ENCODE data around the gene INPP4B.

DNA sequence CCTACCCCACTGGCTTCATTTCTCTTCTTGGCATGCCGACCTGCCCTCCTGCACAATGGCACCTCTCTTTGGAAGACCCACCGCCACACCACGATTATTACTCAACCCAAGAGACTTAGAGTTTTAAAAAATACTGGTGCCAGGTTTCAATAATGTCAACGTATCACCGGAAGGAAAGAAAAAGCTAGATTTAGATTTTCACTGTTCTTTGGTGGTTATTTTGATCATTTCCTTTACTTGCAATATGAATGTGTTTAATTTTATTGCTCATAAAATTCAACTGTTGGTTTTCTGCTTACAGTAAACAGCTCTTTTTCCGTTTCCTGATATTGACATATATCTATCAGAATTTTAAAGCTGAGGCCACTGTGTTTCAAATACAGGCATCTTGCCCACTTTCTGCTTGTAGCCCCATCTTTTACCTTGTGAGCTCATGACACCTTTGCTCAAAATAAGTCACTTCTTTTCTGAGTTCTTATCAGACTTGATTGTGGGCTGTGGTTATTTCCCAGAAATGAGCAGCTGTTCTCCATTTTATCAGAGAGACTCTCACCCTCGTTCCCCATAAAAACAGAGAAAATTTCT lies 439.1 kb downstream of the INPP4B start:
- TF ChIP-seq, protein P1, sequence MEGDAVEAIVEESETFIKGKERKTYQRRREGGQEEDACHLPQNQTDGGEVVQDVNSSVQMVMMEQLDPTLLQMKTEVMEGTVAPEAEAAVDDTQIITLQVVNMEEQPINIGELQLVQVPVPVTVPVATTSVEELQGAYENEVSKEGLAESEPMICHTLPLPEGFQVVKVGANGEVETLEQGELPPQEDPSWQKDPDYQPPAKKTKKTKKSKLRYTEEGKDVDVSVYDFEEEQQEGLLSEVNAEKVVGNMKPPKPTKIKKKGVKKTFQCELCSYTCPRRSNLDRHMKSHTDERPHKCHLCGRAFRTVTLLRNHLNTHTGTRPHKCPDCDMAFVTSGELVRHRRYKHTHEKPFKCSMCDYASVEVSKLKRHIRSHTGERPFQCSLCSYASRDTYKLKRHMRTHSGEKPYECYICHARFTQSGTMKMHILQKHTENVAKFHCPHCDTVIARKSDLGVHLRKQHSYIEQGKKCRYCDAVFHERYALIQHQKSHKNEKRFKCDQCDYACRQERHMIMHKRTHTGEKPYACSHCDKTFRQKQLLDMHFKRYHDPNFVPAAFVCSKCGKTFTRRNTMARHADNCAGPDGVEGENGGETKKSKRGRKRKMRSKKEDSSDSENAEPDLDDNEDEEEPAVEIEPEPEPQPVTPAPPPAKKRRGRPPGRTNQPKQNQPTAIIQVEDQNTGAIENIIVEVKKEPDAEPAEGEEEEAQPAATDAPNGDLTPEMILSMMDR (conservative IDR thresholded peaks at IDR 0.05; ENCODE audit: low read depth, low read length), result no peak
- no peak for TF ChIP-seq EZH2 (IDR thresholded peaks at IDR 0.05; ENCODE audit: low read length, unreplicated experiment)
- no peak for TF ChIP-seq EZH2phosphoT487 (IDR thresholded peaks at IDR 0.05; ENCODE audit: borderline replicate concordance, low read length)

Data from PC-3 (cell line).